NCI-H2227 (cell line): Measurements from ENCODE around the gene CSNK2B.
"Not testable (repeated sequence)": the region's sequence is repeated elsewhere in the genome, so short reads cannot be mapped to it uniquely, and the experiment has no call there.

Experiments used
- DNase-seq: peaks from one replicate; lab custom pipeline; 2025; ENCODE audit not compliant: unreplicated experiment; lab: John Stamatoyannopoulos, UW

The CSNK2B gene

DNA sequence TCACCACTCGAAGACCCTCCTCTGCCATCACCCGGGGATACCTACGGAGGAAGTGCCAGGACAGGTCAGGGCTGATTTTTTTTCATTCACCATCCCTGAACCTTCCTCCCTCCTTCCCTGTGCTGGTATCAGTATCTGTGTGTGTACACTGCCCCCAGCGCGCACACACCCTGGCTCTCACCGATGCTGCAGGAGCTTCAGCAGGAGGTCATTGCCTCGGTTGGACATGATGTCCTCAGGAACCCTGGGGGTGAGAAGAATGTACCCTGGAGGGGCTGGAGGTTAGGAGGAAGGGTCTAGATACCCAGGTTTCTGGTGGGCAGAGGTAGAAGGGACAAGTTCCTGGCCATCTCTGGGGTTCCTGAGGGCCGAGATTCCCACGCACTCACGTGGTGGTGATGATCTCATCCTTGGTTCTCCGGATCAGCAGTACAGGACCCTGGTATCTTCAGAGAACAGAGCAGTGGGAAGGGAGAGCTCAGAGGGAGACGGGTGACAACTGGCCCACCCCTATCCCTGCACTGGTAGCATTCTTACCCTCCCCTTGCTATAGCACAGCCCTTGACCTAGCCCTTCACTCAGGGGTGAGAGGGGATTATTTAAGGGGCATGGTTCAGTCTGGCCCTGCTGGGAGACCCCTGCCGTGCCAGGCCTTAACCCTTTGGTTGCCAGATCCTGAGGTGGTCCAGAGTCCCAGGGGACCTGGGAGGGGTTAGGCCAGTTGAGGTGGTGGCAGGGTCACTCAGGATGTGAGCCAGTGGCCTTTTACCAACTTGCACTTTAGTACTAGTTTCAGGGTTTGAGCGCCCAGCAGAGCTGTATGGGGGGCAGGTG lies 22.2 kb downstream of the CSNK2B start:
- no peak for DNase-seq

DNA sequence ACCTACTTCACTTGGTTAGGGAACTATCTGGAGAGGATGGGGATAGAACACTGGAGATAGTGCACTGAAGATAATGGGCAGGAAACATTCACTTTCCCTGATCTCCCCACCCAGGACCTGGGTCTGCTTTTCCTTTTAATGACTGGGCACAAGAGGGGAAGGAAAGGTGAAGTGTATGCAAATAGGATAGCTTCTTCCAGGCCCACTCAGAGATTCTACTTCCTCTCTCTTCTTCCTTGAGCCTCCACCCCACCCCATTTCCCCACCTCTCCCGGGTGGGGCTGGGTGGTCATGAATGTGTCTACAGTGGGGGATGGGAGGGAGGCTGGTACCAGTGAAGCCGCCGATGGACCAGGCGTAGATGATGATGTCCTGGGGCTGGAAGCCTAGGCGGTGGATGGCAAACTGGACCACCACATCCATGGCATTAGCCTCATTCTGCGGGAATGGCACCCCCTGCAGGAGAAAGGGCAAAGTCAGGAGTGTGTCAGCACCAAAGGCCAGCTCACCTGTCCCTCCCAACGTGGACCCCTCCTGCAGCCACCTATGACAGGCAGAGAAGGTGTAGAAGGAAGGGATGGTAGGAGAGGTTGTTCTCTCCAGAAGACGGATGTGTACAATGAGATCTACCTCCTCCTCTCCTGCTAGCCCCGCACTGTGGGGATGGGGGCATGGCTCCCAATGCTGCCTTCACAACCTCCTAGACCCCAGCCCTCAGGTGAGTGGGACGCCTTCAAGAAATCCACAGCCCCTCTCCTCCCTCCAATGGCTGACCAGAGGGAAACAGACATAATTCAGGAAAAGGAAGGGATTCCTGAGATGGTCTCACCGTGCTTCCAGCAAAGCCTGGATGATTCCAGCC lies 23.6 kb downstream of the CSNK2B start:
- no peak for DNase-seq

DNA sequence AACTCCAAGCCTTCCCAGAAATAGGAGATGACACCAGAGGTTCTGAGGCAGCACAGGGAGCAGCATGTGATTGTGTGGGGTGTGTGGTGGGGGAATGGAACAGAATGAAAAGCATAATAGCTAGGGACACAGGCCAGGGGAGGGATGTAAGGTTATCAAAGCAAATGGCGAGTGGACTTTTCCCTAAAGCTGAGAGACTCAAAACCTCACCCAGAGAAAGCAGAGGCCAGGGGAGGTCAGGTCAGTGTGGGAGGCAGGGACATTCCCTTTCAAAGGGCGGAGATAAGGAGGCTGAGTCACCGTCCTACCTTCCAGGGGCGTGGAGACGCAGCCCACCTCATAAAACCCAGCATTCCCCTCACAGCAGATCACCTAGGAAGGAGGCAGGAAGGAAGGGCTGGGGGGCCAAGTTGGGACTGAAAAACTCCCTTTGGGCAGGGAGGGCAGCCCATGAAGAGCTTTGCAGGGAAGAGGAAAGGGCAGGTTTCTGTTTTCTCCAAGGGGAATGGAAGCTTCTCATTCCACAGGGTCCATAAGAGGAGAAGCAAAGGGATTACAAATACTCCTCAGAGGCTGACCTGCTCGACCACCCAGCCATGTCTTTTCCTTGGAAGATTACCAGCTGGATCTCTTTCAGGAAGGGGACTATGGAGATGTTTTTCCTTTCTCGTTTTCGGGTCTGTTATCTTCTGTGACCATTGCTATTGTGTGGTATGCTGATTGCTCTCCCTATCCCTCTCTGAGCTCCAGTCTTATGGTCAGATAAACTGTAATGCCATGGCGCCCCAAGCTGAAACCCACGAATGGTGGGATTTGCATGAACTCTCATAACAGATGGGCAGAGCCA lies 24.6 kb downstream of the CSNK2B start:
- DNase-seq = no peak

DNA sequence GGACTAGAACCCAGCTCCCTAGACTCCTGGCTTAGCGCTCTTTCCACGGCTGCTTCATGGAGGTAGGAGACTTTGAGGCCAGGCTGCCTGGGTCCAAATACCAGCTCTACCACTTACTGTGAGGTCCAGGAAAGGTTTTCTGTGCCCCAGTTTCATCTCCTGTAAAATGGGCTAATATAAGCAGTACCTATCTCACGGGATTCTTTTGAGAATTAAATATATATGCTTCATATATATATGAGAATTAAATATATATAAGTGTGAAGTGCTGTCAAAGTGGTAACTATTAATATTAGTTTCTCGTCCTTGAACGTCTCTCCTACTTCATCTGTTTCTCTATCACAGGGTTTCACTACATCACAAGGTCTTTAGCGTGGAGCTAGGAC lies 25.2 kb downstream of the CSNK2B start:
- DNase-seq = no peak

DNA sequence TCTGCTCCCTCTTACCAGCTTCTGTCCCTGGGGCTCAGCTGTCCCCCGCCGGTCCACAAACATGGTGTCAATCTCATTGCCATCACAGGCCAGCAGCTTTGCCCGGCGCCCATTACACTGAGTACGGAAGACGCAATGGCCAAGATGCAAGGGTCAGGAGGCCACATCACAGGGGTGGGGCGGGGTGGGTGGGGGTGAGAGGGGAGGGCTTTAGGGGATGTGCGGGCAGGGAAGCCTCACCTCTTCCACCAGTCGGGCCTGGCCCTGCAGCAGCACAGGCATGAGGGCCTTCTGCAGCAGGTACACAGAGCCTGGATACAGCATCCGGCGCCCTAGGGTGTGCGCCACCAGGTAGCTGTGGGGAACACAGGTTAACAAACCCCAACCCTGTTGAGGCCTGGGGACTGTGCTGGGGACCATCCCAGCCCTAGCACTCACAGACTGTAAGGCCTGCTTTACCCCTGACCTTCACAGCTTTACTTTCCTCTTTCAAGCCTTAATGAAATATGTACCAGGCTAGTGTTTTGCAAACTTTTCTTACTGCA lies 25.8 kb downstream of the CSNK2B start:
- DNase-seq = no peak

DNA sequence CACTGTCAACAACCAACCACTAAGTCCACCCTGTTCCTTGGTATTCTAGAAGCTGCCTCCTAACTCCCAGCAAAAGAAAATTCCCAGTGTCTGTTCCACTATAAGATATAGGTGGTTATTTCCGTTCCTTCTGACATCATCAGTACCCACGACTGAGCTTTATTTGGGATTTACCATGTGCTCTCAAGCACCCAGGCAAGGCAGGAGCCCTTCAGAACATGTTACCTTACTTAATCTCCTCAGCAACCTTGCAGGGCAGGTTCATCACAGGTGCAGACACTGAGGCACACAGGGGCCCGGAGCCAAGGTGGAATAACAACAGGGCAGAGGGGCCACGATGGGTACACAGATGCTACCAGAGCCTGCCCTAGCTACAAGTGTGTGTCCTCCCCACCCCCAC lies 26.5 kb downstream of the CSNK2B start:
- DNase-seq = no peak

DNA sequence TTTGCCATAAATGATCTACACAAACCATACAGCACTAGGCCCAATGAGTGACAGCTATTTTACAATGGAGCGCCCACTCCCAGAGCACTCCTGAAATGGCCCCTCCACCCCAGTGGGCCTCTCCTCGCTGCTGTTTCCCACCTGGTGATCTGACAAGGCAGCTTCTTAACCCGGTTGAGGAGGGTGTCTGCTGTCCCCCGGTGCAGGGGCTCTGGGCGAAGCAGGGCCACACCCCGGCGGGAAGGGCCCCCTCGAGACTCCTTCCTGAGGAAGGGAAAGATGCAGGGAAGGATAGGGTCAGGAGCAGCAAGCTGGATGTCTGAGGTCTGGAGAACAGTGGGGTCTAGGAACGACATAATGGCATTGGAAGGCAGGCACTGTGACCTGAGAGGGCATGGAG lies 27.0 kb downstream of the CSNK2B start:
- no peak for DNase-seq

DNA sequence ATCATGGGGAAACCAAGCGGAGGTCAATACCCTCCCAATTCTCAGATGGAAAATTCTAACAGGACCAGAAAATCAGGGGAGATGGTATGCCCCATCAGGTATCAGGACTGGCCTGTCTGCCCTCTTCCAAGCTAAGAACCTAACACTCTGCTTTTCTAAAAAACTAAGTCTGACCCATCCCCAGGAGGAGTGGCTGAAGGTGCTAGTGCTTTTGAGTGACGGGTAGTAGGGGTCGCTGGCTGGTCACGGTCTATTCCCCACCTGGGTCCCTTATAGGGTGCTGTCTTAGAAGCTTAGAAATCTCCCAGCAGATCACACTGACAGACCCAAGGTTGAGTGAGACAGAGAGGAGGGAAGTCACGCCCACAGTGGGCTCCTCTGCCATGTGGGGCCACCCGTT lies 27.7 kb downstream of the CSNK2B start:
- no peak for DNase-seq

DNA sequence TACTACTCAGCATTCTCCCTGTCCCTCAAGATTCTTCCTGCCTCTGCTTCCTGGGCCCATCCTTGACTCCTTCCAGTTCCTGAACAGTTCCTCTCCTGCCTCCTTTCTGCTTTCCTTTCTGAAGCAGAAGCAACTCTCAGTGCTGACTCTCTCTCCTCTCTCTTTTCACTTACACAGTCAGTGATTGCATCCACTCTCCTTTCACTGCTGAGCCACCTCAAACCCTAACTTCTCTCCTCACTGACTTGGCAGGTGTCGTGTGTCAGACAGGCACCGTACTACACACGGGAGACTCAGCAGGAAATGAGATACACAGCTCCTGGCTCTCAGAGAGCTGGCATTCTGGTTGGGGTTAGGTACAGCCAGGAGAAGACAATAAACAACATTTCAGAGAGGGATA lies 31.7 kb downstream of the CSNK2B start:
- no peak for DNase-seq

DNA sequence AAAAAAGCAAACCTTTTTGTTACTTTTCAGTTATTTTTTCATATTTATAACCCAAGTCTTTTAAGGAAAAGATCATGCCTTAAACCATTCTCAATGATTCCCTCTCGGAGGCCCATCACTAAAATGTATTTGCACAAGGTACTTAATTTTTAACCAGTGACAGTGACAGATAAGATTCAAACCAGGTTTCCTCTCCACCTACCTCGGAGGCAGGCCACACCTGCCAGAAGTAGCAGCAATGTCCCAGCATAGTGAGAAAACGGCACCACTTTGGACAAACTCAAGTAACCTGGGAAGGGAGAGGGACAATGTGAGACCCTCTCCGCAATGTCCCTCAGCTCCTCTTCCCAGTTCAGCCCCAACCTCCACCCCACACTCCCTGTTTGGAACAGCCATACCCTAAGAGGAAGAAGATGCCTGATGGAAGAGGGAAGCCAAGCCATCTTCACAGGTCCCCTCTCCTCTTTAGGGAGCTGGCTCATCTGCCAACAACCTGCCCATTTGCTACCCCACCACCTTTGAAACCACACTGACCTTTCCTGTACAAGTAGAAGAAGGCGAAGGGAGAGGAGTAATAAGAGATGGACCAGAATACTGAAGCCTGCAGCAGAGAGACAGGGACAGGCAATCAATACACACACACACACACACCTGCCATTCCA lies 35.0 kb downstream of the CSNK2B start:
- no peak for DNase-seq

DNA sequence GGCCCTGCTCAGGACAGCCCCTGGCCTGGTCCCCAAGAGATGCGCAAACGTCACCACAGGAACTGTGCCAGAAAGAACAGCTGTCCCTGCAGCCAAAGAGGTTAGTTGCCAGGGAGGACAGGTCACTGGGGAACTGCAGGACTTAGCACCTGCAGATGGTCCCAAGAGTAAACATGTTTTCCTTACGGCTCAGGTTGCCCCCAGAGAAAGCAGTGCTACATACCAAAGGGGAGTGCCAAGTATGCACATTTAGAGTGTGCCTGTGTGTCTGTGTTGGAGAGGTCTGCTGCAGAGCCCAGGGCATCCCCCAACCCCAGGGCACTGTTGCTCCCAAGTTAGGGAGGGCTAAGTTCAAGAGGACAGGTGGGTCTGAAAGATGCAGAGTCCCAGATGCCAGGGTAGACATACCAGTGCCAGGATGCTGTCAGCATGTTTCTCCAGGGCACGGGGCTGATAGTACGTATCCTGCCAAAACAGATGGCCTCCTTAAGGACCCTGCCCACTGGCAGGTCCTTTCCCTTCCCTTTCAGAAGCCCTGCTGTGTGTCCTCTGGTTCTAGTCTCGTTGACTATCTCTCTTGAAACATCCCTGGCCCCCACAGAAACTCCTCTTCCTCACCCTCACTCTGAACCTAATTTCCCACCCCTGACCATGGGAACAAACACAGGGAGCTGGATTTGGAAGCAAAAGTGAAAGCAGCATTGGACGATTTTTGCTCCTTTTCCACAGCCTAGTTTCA lies 36.0 kb downstream of the CSNK2B start:
- DNase-seq = no peak

DNA sequence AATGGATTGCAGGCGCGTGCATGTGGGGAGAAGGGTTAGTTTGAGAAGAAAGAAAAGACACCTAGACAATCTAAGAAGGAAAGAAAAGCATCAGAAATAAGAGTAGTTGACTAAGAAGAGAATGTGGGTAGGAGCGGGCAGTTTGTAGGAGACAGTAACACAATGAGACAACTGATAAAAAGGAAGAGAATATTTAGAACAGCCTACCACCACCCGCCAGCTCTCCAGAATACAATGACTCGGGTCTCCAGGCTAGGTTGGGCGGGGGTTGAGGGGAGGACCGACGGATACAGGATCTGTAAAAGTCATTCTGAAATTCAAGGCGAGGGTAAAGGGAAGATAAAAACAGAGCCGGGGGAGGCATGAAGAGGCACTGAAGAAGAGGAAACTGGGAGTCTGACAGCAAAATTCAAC lies 36.5 kb downstream of the CSNK2B start:
- DNase-seq = no peak

DNA sequence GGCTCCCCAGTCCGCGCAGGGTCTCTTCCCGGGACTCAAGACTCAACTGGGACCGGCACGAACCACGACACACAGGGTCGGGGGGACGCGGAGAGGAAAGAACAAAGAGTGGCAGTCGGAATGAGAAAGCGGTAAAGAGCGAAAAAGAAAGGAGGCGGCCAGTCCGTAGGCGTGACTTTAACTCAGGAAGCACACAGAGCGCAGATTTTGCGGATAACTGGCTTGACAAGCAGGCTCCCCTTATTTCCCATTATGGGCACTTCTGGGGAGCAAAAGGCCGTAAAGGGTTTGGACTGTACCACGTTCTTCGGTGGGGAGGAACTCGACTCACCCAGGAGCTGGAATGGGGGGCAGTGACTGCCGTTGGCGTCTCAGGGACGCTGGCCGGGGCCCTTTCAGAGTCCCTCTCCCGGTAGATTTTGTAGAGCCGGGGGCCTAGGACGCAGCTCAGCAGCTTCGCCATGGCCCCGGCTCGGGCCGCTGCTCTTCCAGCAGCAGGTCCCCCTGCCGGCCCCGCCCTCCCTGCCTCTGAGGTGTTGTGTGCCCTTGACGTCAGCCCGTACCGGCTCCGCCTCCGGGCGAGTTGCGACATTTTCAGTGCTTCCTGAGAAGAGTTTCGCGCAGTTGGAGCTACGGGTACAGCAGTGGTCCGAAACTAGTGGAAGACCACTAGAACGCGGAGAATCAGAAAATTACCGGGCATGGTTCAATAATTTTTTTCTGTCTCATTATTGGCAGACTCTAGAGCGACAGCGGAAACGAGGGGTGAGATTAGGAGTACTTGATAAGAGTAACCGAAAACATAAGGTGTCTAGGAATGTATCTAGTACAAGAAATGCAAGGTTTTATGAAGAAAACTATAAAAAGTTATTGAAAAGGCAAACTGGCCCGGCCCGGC lies 37.2 kb downstream of the CSNK2B start, which contains the start of gene ABHD16A:
ABHD16A (minus strand) TSS at position 506 of the 898 bp plus-strand sequence; CDS start at position 463, 43 bp downstream.
- DNase-seq = peak; percentile 98

DNA sequence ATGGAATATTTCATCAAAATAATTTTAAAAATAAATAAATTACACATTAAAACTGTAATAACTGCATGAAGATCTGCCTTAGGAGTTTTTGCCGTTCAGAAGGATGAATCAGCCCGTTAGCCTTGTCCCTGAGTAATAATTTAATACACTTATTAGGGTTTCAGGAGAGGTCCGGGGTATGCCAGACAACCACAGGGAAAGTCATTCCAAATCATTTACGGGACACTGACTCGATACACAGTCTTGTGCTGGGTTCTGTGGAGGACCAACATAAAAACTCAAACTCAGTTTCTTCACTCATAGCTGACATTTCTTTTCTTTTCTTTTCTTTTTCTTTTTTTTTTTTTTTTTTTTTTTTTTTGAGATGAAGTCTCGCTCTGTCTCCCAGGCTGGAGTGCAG lies 40.1 kb downstream of the CSNK2B start:
- no peak for DNase-seq

DNA sequence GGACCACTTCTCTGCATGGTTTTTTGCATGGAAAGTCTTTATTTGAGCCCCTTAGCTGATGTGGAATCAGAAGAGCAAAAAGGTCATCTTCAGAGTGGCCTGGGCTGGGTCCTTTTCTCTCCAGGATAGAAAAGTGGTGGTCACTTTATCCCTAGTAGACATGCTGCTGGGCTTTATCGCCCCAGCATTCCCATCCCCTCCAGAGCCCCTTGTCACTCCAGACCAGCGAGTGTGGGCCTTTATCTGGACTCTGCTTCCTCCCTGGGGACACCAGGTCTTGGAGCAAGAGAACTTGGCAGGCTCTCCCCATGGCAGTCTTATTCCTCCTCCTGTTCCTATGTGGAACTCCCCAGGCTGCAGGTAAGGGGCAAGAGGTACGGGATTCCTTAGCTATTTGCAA lies 40.7 kb downstream of the CSNK2B start, which contains the start of gene LY6G6F:
LY6G6F (plus strand) TSS at position 268 of the 400 bp plus-strand sequence; CDS start at position 309, 41 bp downstream.
- DNase-seq = no peak

DNA sequence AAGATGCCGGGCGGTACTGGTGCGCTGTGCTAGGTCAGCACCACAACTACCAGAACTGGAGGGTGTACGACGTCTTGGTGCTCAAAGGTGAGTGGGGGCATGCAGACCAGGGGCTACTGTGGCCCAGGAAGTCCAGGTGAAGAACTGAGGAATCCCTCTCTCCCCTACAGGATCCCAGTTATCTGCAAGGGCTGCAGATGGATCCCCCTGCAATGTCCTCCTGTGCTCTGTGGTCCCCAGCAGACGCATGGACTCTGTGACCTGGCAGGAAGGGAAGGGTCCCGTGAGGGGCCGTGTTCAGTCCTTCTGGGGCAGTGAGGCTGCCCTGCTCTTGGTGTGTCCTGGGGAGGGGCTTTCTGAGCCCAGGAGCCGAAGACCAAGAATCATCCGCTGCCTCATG lies 41.8 kb downstream of the CSNK2B start:
- no peak for DNase-seq

DNA sequence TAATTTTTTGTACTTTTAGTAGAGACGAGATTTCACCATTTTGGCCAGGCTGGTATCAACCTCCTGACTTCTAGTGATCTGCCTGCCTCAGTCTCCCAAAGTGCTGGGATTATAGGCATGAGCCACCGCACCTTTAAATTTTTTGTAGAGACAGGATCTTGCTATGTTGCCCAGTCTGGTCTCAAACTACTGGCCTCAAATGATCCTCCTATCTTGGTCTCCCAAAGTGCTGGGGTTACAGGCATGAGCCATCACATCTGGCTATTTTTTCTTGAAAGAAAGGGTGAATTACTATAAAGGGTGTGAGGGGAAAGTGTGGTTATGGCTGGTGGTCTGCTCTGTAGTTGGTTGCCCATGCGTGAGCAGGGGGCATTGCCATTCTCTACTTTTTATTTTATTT lies 42.3 kb downstream of the CSNK2B start:
- no peak for DNase-seq

DNA sequence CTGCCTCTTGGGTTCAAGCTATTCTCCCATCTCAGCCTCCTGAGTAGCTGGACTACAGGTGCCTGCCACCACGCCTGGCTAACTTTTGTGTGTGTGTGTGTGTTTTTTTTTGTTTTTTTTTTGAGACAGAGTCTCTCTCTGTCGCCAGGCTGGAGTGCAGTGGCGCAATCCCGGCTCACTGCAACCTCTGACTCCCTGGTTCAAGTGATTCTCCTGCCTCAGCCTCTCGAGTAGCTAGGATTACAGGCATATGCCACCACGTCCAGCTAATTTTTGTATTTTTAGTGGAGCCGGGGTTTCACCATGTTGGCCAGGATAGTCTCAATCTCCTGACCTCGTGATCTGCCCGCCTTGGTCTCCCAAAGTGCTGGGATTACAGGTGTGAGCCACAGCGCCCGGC lies 43.3 kb downstream of the CSNK2B start:
- not testable (repeated sequence) for DNase-seq
